EH (cell line): ENCODE measurements around the gene NISCH.

Source experiments
- DNase-seq: peaks from one replicate; pipeline ENCODE4 v3.0.0-alpha.2; 2015; ENCODE audit warnings: low read depth

The NISCH gene

DNA sequence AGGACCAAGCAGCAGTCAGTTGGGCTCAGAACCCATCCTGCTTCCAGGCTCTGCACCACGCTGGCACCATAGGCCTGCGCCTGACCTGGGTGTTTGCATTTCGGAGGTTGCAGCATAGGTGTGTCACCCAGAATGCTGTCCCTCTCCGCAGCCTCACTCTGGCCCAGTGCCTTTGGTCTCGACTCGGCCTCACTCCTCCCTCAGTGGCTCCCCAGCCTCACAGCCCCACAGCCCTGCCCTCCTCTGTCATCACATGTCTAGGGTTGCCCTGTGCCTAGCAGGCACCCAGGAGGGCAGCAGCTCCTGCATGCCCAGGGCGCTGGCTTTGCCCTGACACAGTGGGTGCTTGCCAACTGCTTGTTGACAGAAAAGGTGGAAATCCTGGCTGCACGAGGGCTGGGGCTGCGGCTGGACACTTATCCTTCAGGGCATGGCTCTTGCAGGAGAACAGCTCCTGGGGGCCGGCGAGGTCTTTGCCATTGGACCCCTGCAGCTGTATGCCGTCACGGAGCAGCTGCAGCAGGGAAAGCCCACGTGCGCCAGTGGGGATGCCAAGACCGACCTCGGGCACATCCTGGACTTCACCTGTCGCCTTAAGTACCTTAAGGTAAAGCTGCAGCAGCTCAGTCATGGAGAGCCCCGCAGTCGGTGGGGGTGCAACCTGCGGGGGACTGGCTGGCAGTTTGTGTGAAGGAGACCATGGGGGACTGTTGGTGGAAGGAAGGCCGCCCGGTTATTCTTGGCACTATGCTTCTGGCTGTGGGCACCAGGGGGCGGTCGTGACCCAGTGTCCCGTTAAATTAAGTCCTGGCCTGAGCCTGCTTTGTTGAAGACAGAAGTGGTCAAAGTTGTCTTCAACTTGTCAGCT, 16.2 kb downstream of the NISCH start:
- peak; percentile 42 for DNase-seq

DNA sequence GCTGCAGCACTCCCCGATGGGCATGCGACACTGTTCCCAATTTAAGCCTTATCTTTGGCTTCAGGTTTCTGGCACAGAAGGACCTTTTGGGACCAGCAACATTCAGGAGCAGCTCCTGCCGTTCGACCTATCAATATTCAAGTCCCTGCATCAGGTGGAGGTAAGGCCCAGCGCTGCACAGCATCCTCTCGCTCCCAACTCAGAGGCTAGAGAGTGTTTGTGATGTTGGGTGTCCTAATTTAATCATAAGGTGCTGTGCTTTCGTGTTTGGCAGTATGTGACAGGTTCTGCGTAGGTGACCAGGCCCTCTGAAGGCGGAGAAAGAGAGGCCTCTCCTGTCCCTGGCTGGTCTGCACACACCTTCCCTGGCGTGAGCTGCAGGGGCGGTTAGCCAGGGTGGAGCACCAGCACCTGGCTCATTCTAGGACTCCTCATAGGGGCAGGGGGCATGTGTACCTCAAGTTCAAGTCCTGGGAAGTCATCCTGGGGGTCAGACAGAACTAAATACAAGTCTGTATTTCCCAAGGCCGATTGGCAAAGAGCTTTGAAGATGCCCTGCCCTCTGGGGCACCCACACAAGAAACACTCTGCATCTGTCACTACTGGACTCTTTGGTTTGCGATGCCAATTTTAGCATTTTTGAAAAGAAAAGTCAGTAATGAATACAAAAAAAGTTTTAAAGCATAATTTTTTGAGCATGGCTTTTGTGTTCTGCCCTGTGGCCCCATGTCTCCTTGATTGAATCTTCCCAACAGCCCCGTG, 17.0 kb downstream of the NISCH start:
- no peak for DNase-seq

DNA sequence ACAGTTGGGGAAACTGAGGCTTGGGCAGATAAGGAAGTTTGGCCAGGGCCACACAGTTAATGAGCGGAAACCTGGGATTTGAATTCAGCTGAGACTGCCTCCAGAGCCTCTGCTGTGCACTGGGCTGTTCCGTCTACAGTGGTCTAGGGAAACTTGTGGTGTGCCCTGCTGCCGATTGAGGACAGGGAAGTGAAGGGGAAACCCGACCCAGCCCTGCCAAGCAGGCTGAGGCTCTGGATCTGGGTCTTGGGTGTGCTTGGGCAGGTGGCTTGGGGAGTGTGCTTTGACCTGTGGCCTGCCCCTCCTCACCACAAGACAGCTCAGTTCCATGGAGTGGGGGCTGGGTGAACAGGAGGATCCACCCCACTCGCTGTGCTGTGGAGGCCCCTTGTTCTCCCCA, 17.6 kb downstream of the NISCH start:
- DNase-seq: no peak

DNA sequence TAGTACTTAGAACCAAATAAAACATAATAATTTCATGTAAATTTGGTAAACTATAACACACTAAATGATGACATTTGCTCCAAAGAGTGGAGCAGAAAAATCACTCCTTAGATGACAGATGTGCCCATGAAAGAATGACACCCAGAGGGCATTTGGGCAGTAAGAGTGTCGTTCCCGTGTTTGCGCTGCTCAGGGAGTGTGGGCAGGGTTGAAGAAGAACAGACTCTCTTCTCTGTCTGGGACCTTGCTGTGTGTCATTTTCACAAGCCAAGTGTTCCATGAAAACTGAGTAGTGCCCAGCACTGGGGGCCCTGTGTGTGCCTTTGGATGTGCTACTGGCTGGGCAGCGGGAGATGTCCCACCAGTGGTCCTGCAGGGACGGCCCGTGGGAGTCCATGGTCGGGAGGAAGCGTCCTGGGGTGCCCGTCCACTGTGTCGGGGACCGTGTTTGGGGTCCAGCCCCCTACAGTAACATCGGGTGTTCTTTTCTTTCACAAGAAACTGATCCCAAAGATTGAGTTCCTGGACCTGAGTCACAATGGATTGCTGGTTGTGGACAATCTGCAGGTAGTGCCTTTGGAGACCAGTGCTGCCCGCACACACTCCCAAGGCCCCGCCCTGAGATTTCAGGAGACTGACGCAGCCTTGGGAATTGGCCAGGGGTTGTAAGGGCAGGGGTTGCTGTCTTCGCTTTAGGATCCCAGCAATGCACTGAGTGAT, 21.8 kb downstream of the NISCH start:
- DNase-seq: no peak

- DNase-seq: no peak
Observed at GRCh38 chr3:52477796-52478095, 22.3 kb downstream of the NISCH start.

GRCh38 chr3:52479037-52479876, 23.9 kb downstream of the NISCH start:
- no peak for DNase-seq

DNA sequence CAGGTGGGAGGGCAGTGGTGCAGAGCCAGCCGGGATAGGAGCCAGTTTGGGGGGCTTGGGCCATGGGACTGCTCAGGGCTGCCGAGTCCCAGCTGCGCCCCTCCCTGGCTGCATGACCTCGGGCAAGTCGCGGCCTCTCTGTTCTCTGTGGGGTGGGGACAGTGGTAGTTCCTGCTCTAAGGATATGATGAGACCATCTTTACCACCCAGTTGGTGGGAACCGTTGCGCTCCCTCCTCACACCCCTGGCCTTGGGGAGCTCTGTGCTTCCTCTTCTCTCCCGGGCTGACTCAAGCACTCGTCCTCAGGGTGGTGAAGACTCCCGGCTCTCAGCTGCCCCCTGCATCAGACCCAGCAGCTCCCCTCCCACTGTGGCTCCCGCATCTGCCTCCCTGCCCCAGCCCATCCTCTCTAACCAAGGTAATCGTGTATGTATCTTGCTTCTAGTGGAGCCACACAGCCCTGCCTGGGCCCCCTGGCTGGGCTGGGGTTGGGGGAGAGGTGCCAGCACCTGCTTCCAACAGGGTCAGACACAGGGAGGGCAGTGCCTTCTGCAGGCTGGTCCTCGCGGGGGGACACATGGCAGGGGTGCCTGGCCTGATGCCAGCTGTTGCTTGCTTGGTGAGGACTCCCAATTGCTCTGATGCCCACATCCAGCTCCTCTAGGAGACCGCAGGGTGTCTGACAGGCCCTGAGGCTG, 24.6 kb downstream of the NISCH start:
- DNase-seq: no peak

- no peak for DNase-seq
Observed at GRCh38 chr3:52480768-52481715, 25.6 kb downstream of the NISCH start.

- no peak for DNase-seq
Observed at GRCh38 chr3:52481819-52482521, 26.6 kb downstream of the NISCH start.

- no peak for DNase-seq
Observed at GRCh38 chr3:52483081-52483480, 27.7 kb downstream of the NISCH start.

- DNase-seq: peak; percentile 78
Observed at GRCh38 chr3:52483577-52484381, 28.4 kb downstream of the NISCH start.

GRCh38 chr3:52484680-52485461, 29.5 kb downstream of the NISCH start:
- no peak for DNase-seq

- DNase-seq: no peak
Observed at GRCh38 chr3:52487050-52487787, 31.8 kb downstream of the NISCH start.

DNA sequence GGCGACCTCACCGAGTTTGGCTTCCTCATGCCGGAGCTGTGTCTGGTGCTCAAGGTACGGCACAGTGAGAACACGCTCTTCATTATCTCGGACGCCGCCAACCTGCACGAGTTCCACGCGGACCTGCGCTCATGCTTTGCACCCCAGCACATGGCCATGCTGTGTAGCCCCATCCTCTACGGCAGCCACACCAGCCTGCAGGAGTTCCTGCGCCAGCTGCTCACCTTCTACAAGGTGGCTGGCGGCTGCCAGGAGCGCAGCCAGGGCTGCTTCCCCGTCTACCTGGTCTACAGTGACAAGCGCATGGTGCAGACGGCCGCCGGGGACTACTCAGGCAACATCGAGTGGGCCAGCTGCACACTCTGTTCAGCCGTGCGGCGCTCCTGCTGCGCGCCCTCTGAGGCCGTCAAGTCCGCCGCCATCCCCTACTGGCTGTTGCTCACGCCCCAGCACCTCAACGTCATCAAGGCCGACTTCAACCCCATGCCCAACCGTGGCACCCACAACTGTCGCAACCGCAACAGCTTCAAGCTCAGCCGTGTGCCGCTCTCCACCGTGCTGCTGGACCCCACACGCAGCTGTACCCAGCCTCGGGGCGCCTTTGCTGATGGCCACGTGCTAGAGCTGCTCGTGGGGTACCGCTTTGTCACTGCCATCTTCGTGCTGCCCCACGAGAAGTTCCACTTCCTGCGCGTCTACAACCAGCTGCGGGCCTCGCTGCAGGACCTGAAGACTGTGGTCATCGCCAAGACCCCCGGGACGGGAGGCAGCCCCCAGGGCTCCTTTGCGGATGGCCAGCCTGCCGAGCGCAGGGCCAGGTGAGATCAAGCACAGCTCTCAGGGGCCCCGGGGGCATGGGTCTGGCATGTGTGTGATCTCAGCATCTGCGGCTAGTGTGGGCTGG, 32.6 kb downstream of the NISCH start:
- no peak for DNase-seq

GRCh38 chr3:52488746-52489145, 33.3 kb downstream of the NISCH start:
- DNase-seq: no peak

DNA sequence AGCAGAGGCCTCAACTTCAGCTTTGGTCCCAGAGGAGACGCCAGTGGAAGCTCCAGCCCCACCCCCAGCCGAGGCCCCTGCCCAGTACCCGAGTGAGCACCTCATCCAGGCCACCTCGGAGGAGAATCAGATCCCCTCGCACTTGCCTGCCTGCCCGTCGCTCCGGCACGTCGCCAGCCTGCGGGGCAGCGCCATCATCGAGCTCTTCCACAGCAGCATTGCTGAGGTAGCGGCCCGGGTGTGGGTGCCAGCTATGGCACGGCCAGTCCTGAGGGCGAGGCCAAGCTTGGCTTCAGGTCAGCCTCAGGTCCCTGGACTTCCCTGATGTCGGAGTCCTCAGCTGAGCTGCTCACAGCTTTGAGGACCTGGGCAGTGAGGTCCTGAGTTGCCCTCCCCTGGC, 34.0 kb downstream of the NISCH start:
- DNase-seq: no peak
